H1 (cell line): ENCODE data around the gene DIAPH2. TPM values are rescaled to one million over a fixed set of nuclear protein-coding genes. Genes with fewer than 3 reads are reported as not detected.

Experiments used
- CTCF ChIA-PET: fragments of 300-600 bp; sonication (Branson Sonifier 250); formaldehyde crosslinking; loops from one replicate; lab custom pipeline; 2021; ENCODE audit not compliant: partially characterized antibody; lab: Charles Lee
- POLR2A ChIA-PET: fragments of 300-600 bp; sonication (Branson Sonifier 250); formaldehyde crosslinking; loops from one replicate; lab custom pipeline; 2021; ENCODE audit warnings: inconsistent platforms; ENCODE audit not compliant: partially characterized antibody; lab: Charles Lee
- DNase-seq, 2 experiments: peaks; one replicate each; pipeline versions ENCODE4 v3.0.0 to v3.0.0-alpha.2; 2010 to 2022; ENCODE audit warnings: low spot score in 2 of 2, low read depth in 1 of 2, mixed read lengths in 1 of 2
- FAIRE-seq: peaks from 2 replicates; lab custom pipeline; 2011; peaks lifted over from hg19 to GRCh38; lab: Jason Lieb, UNC
- H2AFZ ChIP-seq: 2 replicates; pipeline ENCODE4 v1.8.1; 2012; ENCODE audit warnings: low read length, inconsistent platforms
- H2AK5ac ChIP-seq: 2 replicates; pipeline ENCODE4 v1.6.1; 2013; ENCODE audit warnings: low read depth, low read length
- H2BK120ac ChIP-seq: replicated peaks from 2 replicates; pipeline ENCODE3; 2013; ENCODE audit warnings: low read depth, low read length, inconsistent platforms
- H2BK12ac ChIP-seq: 2 replicates; pipeline ENCODE4 v1.6.1; 2013; ENCODE audit warnings: low read depth, low read length
- H2BK15ac ChIP-seq: 2 replicates; pipeline ENCODE4 v1.6.1; 2013; ENCODE audit warnings: low read length
- H2BK20ac ChIP-seq: 2 replicates; pipeline ENCODE4 v1.6.1; 2013; ENCODE audit warnings: low read length
- H2BK5ac ChIP-seq: 2 replicates; pipeline ENCODE4 v1.6.1; 2013; ENCODE audit warnings: low read depth, low read length
- H3K14ac ChIP-seq: 2 replicates; pipeline ENCODE4 v1.6.1; 2013; ENCODE audit warnings: inconsistent platforms; ENCODE audit not compliant: insufficient read length
- H3K18ac ChIP-seq: 2 replicates; pipeline ENCODE4 v1.6.1; 2013; ENCODE audit warnings: low read length; ENCODE audit errors: extremely low read depth
- H3K23ac ChIP-seq: 2 replicates; pipeline ENCODE4 v1.6.1; 2013; ENCODE audit warnings: inconsistent platforms; ENCODE audit not compliant: insufficient read length
- H3K23me2 ChIP-seq: 2 replicates; pipeline ENCODE4 v1.6.1; 2013; ENCODE audit warnings: low read depth, low read length
- H3K27ac ChIP-seq: 2 replicates; pipeline ENCODE4 v1.6.1; 2011; ENCODE audit warnings: low read depth, low read length, inconsistent platforms
- H3K27me3 ChIP-seq, 4 experiments: replicated peaks in 1 of 4; 1 replicate in 1 of 4; 2 replicates in 3 of 4; pipeline versions ENCODE4 v1.6.1 to v1.8.1; 2011 to 2013; ENCODE audit warnings: low read length in 3 of 4, mild to moderate bottlenecking in 3 of 4, inconsistent platforms in 2 of 4, mixed read lengths in 2 of 4, moderate library complexity in 1 of 4; ENCODE audit not compliant: control insufficient read depth in 3 of 4, insufficient read depth in 3 of 4; ENCODE audit errors: extremely low read depth in 1 of 4
- H3K36me3 ChIP-seq, 4 experiments: 2 replicates each; pipeline versions ENCODE4 v1.6.1 to v1.8.1; 2011 to 2013; ENCODE audit warnings: mild to moderate bottlenecking in 4 of 4, low read length in 3 of 4, moderate library complexity in 2 of 4, control low read depth in 1 of 4, inconsistent platforms in 1 of 4; ENCODE audit not compliant: insufficient read depth in 4 of 4, control insufficient read depth in 2 of 4
- H3K4ac ChIP-seq: replicated peaks from 2 replicates; pipeline ENCODE3; 2013; ENCODE audit warnings: low read length, low read depth, mixed read lengths, inconsistent platforms; ENCODE audit not compliant: insufficient read length
- H3K4me1 ChIP-seq, 4 experiments: replicated peaks in 1 of 4; 1 replicate in 1 of 4; 2 replicates in 3 of 4; pipeline versions ENCODE4 v1.6.1 to v1.8.1; 2011 to 2013; ENCODE audit warnings: low read length in 3 of 4, inconsistent platforms in 2 of 4, mixed read lengths in 1 of 4; ENCODE audit not compliant: insufficient read depth in 4 of 4, control insufficient read depth in 3 of 4
- H3K4me2 ChIP-seq, 2 experiments: 2 replicates each; pipeline versions ENCODE4 v1.6.1 to v1.8.1; 2011 to 2013; ENCODE audit warnings: low read depth in 2 of 2, low read length in 2 of 2, control low read depth in 1 of 2, inconsistent platforms in 1 of 2, mild to moderate bottlenecking in 1 of 2; ENCODE audit not compliant: insufficient read depth in 1 of 2
- H3K4me3 ChIP-seq, 4 experiments: fragments of 200-600, 300-600 bp in 1 of 4; sonication (generic), shearing (Covaris generic), sonication (Bioruptor Twin) in 1 of 4; 2 replicates each; pipeline versions ENCODE4 v1.5.1 to v1.8.1; 2011 to 2016; ENCODE audit warnings: low read length in 4 of 4, low read depth in 3 of 4, control low read depth in 2 of 4, inconsistent platforms in 2 of 4, mild to moderate bottlenecking in 2 of 4, mixed read lengths in 1 of 4, moderate library complexity in 1 of 4; ENCODE audit not compliant: insufficient read depth in 2 of 4; ENCODE audit errors: extremely low read depth in 1 of 4
- H3K56ac ChIP-seq: replicated peaks from 2 replicates; pipeline ENCODE3; 2013; ENCODE audit warnings: low read depth, mild to moderate bottlenecking, mixed read lengths, low read length, inconsistent platforms; ENCODE audit not compliant: insufficient read length
- H3K79me1 ChIP-seq: 2 replicates; pipeline ENCODE4 v1.6.1; 2013; ENCODE audit warnings: low read depth, low read length, control low read depth
- H3K79me2 ChIP-seq, 2 experiments: 2 replicates each; pipeline versions ENCODE4 v1.6.1 to v1.8.1; 2012 to 2013; ENCODE audit warnings: low read length in 2 of 2, mild to moderate bottlenecking in 2 of 2, inconsistent platforms in 1 of 2; ENCODE audit not compliant: insufficient read depth in 2 of 2, control insufficient read depth in 1 of 2
- H3K9ac ChIP-seq, 4 experiments: replicated peaks in 1 of 4; 1 replicate in 1 of 4; 2 replicates in 3 of 4; pipeline versions ENCODE4 v1.6.1 to v1.8.1; 2011 to 2013; ENCODE audit warnings: low read depth in 3 of 4, low read length in 3 of 4, control low read depth in 2 of 4, mild to moderate bottlenecking in 2 of 4, moderate library complexity in 2 of 4, inconsistent platforms in 1 of 4; ENCODE audit errors: extremely low read depth in 1 of 4
- H3K9me3 ChIP-seq, 2 experiments: 2 replicates each; pipeline versions ENCODE4 v1.6.1 to v1.8.1; 2012 to 2013; ENCODE audit warnings: mild to moderate bottlenecking in 2 of 2, moderate library complexity in 2 of 2, control low read depth in 1 of 2, inconsistent platforms in 1 of 2, low read depth in 1 of 2, low read length in 1 of 2, mixed read lengths in 1 of 2; ENCODE audit not compliant: insufficient read depth in 2 of 2
- H4K20me1 ChIP-seq, 2 experiments: replicated peaks in 1 of 2; 2 replicates each; pipeline versions ENCODE3 to v1.8.1; 2011 to 2013; ENCODE audit warnings: inconsistent platforms in 2 of 2, low read length in 2 of 2, mild to moderate bottlenecking in 1 of 2; ENCODE audit not compliant: insufficient read depth in 2 of 2, control insufficient read depth in 1 of 2
- H4K5ac ChIP-seq: 2 replicates; pipeline ENCODE4 v1.6.1; 2013; ENCODE audit warnings: low read length, low read depth, mixed read lengths, inconsistent platforms; ENCODE audit not compliant: insufficient read length
- H4K8ac ChIP-seq: 2 replicates; pipeline ENCODE4 v1.8.0; 2013; ENCODE audit warnings: mild to moderate bottlenecking, moderate library complexity, low read length, inconsistent platforms; ENCODE audit not compliant: insufficient read depth; ENCODE audit errors: extremely low read depth
- H4K91ac ChIP-seq: replicated peaks from 2 replicates; pipeline ENCODE3; 2013; ENCODE audit warnings: low read length, mixed read lengths, inconsistent platforms; ENCODE audit not compliant: insufficient read length
- BACH1 ChIP-seq: IDR thresholded peaks from 2 replicates; pipeline ENCODE4 v1.6.1; 2012; ENCODE audit warnings: low read length, improper control_type of control experiment
- CBX5 ChIP-seq: fragments of 300-800, 300-1000 bp; sonication (generic); IDR thresholded peaks from 2 replicates; pipeline ENCODE4 v1.7.1; 2016; ENCODE audit warnings: antibody characterized with exemption, low read length, low read depth
- CTCF ChIP-seq, 3 experiments: IDR thresholded peaks; 1 replicate in 2 of 3; 2 replicates in 1 of 3; pipeline versions ENCODE4 v1.5.1 to v1.6.1; 2011; ENCODE audit warnings: low read length in 3 of 3, mild to moderate bottlenecking in 3 of 3, inconsistent platforms in 2 of 3, low read depth in 1 of 3, moderate library complexity in 1 of 3; ENCODE audit not compliant: insufficient read depth in 1 of 3; ENCODE audit errors: control extremely low read depth in 1 of 3
- E2F6 ChIP-seq: IDR thresholded peaks from 2 replicates; pipeline ENCODE4 v1.6.1; 2012; ENCODE audit warnings: inconsistent platforms
- EGR1 ChIP-seq: IDR thresholded peaks from 2 replicates; pipeline ENCODE4 v1.6.1; 2011; ENCODE audit warnings: low read depth, low read length, borderline replicate concordance
- FOSL1 ChIP-seq: IDR thresholded peaks from 2 replicates; pipeline ENCODE4 v1.6.1; 2011; ENCODE audit warnings: mild to moderate bottlenecking, low read depth, low read length, moderate library complexity; ENCODE audit not compliant: insufficient read depth
- GABPA ChIP-seq: IDR thresholded peaks from 2 replicates; pipeline ENCODE4 v1.6.1; 2011; ENCODE audit warnings: mild to moderate bottlenecking, low read length, moderate library complexity, borderline replicate concordance; ENCODE audit not compliant: insufficient read depth
- MAX ChIP-seq: IDR thresholded peaks from 2 replicates; pipeline ENCODE4 v1.6.1; 2012; ENCODE audit warnings: inconsistent platforms
- SIRT6 ChIP-seq: IDR thresholded peaks from one replicate; pipeline ENCODE4 v1.7.1; 2012; ENCODE audit warnings: low read length, inconsistent platforms
- SIX5 ChIP-seq: IDR thresholded peaks from 2 replicates; pipeline ENCODE4 v1.6.1; 2011; ENCODE audit warnings: mild to moderate bottlenecking, low read depth, low read length
- SUZ12 ChIP-seq: fragments of 200-600 bp; sonication (generic); IDR thresholded peaks from 2 replicates; pipeline ENCODE4 v1.6.1; 2012; ENCODE audit warnings: mild to moderate bottlenecking, inconsistent platforms, low read length, moderate library complexity, mixed read lengths
- TAF7 ChIP-seq: optimal IDR thresholded peaks from 2 replicates; pipeline ENCODE3; 2011; ENCODE audit warnings: low read depth, mild to moderate bottlenecking, inconsistent platforms, low read length, moderate library complexity, borderline replicate concordance
- whole genome bisulfite sequencing, 2 experiments: shearing (Covaris generic) in 1 of 2; methylation state at CpG; one replicate each; pipeline versions ENCODE4 v1.1.6 to v1.1.7; 2013 to 2015; ENCODE audit warnings: low lambda C conversion rate in 2 of 2, mixed read lengths in 2 of 2, inconsistent platforms in 1 of 2, low coverage in 1 of 2, missing lambda C conversion rate in 1 of 2; ENCODE audit not compliant: insufficient replicate concordance in 2 of 2, insufficient coverage in 1 of 2, insufficient read length in 1 of 2; ENCODE audit errors: extremely low coverage in 1 of 2, missing lambda C conversion rate in 1 of 2; 5-methylcytosine and 5-hydroxymethylcytosine counted together
- polyA plus RNA-seq, 7 experiments: library from polyadenylated mRNA; depleted of rRNA in 3 of 7; stranded (reverse) in 5 of 7; unstranded in 2 of 7; fragments of >200 nt in 5 of 7; fragments of 200-250 nt in 2 of 7; gene quantifications; 1 replicate in 5 of 7; 2 replicates in 1 of 7; 4 replicates in 1 of 7; pipeline versions ENCODE4 v1.2.1 to v1.2.3, GENCODE V29; 2011 to 2013; ENCODE audit warnings: missing spikeins in 2 of 7, mixed read lengths in 2 of 7
- total RNA-seq: library from RNA; stranded (reverse); fragmentation: NEBNext Ultra II Directional; extraction: Animal tissue kit (Norgen Biotek cat#: 25700); gene quantifications from 2 replicates; pipeline ENCODE4 v1.2.1, GENCODE V29; 2021

DIAPH2 gene
- total and polyA plus RNA-seq, 2 of the 8 experiments (the other 6 are each of a cell fraction or from before 2014, with no cell fraction given), result 4.4 to 24.3 TPM

DNA sequence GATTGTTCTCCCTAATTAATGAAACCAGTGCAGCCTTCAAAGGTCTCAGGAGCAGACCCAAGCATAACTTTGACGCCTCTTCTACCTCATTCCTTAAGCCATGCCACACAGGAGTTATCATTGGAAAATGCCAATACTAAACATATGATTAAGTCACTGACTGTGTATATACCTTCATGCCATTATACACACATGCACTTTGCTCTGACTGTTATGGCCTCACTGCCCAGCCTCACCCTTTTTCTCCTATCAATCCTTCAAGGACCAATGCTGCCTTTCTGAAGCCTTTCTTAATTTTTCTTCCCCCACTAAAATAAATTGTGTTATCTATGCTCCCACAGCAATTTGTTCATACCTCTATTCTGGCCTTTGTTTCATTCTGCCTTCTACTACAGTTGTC lies 924.7 kb downstream of the DIAPH2 start:
- CTCF ChIA-PET, result no interaction called here
- Histone ChIP-seq H2BK15ac (no peak overlapping the region), H3K4me3 (no peak overlapping the region), H4K91ac (no peak overlapping the region), H3K36me3 (no peaks in the 10 kb centered on the region), H2AFZ (no peak overlapping the region), H2AK5ac (no peak overlapping the region), H4K8ac (no peak overlapping the region), H3K18ac (no peak overlapping the region), H3K23ac (no peak overlapping the region), H2BK5ac (no peak overlapping the region), H3K56ac (no peak overlapping the region), H2BK12ac (no peak overlapping the region), H4K20me1 (no peaks in the 10 kb centered on the region), H3K9ac (no peak overlapping the region), H3K27me3 (no peaks in the 10 kb centered on the region), H3K4ac (no peak overlapping the region), H3K79me2 (no peaks in the 10 kb centered on the region), H4K5ac (no peak overlapping the region), H3K27ac (no peak overlapping the region), H3K9me3 (no peaks in the 10 kb centered on the region), H3K23me2 (no peaks in the 10 kb centered on the region; the same call in 1 of the 2 replicates), H3K4me1 (no peaks in the 10 kb centered on the region), H3K79me1 (no peaks in the 10 kb centered on the region), H2BK120ac (no peak overlapping the region), H2BK20ac (no peak overlapping the region), H3K4me2 (no peak overlapping the region), H3K14ac (no peak overlapping the region)
- POLR2A ChIA-PET, result no interaction called here
- no peak for FAIRE-seq
- 86% methylated on average over 1 of the region's 1 CpG; no CpG with 5 or more reads in 1 of the 2 experiments for WGBS, 2 experiments
- DNase-seq, result no peak
- TF ChIP-seq FOSL1, result no peak
- TF ChIP-seq SUZ12, result no peak
- no peak for TF ChIP-seq SIRT6
- no peak for TF ChIP-seq CBX5
- TF ChIP-seq SIX5, result no peak
- no peak for TF ChIP-seq CTCF (IDR thresholded peaks at IDR 0.05; ENCODE audit: control extremely low read depth in 1 of 3, insufficient read depth in 1 of 3, low read depth in 1 of 3, low read length in 3 of 3)
- TF ChIP-seq MAX, result no peak
- TF ChIP-seq E2F6, result no peak
- TF ChIP-seq BACH1, result no peak
- TF ChIP-seq GABPA, result no peak
- TF ChIP-seq EGR1, result no peak
- no peak for TF ChIP-seq TAF7
